ENCODE data around the gene RHBDD1.

RHBDD1 gene

DNA sequence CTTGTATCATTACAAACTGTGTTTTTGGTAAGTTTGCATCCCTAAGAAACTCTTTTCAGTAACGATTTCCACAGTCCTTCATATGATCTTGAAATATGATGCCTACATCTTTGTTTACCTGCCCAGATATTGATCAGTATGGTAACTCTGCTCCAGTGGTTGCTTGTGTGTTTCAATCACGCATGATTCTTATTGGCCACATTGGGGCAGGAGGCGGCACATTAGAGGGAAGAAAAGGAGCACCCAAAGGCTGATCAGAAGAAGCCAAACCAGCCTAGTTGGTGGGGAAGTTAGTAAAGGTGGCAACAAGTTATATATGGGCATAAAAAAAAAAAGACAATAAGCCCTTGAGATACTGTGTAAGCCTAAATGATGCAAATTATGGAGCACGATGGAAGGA is 158.9 kb downstream of the RHBDD1 start:
- DNase-seq, result no peak

- DNase-seq, result peak; percentile 73
These were observed 159.8 kb downstream of the RHBDD1 start for GRCh38 chr2:226995625-226996041.

- DNase-seq, result no peak
These were observed 163.8 kb downstream of the RHBDD1 start for GRCh38 chr2:226999661-227000060.

- no peak for DNase-seq
These were observed 164.3 kb downstream of the RHBDD1 start for GRCh38 chr2:227000123-227000522.

DNA sequence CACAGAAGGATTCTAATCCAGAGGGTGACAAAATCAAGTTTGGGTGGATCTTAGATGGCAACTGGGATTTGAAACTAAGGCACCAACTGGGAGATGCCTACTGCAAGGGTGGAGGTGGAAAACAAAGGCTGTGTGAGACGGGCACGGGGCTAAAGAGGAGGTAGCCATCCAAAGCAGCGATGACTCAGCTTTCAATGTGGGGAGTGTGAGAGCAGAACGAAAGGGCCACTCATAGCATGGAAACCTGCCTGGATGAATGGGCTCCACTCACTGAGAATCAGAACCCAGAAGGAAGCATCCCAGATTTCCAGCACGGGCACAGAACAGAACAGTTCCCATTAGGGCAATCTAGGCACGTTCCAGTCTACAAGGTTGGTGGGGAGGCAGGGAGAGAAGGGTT is 168.6 kb downstream of the RHBDD1 start:
- DNase-seq, result no peak

DNA sequence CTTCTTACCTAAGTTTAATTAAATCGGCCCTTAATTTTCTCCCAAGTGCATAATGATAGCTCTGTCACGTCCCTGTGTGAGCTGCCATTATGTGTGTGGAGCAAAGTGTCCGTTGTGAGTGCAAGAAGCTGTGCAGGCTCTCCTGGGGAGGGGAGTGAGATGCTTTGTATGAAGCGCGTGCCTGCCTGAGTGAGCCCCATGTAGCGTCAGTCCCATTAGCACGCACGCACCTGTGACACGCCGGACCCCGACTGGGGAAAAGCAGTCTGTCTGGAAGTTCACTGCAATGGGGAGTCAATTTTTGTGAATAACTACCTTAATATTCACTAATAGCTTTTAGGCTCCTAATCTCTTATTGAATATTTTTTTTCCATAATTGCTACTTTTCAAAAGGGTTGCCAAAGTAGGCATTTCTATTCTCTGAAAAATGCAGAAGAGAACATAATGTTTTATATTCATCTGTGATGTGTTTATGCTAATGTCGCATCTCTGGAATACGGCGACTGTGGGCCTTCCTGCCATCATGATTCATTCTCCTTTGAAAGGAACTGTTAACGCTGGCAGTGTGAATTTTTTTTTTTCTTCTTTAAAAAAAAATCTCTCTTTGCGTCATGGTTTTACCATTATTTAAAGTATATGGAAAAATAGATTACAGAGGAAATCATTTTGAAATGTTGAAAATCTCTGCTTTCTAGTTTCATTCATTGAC is 170.5 kb downstream of the RHBDD1 start:
- DNase-seq, result no peak

GRCh38 chr2:227007148-227007547 is 171.3 kb downstream of the RHBDD1 start:
- no peak for DNase-seq

DNA sequence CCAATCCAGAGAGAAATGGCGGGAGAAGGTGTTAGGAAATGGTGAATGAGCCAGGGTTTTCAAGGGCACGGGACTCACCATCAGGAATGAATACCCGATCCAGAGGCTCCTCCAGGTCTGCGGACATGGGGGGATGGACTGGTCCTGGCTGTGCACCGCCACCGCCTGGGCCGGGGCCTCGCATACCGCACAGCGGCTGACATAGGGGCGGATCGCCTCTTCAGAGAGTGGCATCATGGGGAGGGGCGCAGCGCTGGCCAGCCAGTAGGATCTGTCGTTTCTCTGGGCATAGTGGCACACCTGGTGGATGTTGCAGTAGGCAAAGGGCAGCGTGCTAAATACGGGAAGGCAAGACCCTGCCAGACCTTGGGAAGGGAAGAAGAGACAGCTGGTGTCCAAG is 172.1 kb downstream of the RHBDD1 start:
- no peak for DNase-seq

DNA sequence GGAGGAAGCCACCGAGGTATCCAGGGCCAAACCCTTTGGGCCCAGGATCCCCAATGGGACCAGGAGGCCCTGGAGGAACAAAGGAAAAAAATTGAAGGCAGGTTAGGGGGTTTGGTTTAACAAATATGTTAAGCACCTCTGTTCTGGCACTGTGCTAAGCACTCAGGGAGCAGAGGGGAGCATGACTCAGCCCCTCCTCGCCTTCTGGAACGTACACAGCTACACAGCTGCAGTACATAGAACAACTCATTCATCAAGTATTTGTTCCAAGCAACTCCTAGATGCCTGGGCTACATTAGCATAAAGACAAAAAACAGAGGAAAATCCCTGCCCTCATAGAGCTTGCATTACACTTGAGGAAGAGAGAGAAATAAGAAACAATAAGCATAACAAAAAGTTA is 174.6 kb downstream of the RHBDD1 start:
- no peak for DNase-seq

- DNase-seq, result no peak
These were observed 177.5 kb downstream of the RHBDD1 start for GRCh38 chr2:227013330-227013729.

DNA sequence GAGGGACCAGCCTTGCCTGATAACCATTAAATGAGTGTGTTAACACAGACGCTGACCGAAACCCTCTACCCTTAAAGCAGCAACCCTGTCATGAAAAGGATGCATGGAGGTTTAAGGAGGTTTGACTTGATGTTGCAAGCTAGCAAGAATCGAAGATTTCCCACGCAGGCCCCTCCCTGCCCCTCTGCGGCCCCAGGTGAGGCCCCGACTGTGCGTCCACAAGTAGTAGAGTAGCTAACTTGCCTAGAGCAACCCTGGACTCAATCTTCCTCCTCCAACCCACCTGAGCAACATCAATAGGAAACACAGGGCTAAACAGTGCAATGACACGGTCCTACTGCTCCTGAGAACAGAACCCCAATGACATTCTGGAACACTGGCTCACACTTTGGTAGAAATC is 178.0 kb downstream of the RHBDD1 start:
- no peak for DNase-seq

GRCh38 chr2:227016894-227017293 is 181.0 kb downstream of the RHBDD1 start:
- no peak for DNase-seq

- no peak for DNase-seq
These were observed 184.6 kb downstream of the RHBDD1 start for GRCh38 chr2:227020416-227020815.

DNA sequence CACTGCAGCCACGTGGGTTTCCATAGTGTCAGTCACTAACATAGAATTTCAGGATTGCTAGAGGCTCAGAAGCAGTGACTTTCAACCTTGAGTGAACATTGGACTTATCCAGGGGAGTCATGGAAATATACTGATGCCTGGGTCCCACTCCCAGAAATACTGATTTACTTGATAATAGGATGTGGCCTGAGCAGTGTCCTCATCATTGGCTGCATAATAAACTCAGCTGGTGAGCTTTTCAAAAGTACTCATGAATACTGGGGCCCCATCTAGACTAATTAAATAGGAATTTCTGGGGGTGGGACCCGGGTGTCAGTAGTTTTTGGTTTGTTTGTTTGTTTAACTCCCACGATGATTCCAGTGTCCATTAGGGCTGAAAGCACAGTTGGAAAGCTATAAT is 186.8 kb downstream of the RHBDD1 start:
- DNase-seq, result no peak

GRCh38 chr2:227025510-227025909 is 189.7 kb downstream of the RHBDD1 start:
- DNase-seq, result no peak

DNA sequence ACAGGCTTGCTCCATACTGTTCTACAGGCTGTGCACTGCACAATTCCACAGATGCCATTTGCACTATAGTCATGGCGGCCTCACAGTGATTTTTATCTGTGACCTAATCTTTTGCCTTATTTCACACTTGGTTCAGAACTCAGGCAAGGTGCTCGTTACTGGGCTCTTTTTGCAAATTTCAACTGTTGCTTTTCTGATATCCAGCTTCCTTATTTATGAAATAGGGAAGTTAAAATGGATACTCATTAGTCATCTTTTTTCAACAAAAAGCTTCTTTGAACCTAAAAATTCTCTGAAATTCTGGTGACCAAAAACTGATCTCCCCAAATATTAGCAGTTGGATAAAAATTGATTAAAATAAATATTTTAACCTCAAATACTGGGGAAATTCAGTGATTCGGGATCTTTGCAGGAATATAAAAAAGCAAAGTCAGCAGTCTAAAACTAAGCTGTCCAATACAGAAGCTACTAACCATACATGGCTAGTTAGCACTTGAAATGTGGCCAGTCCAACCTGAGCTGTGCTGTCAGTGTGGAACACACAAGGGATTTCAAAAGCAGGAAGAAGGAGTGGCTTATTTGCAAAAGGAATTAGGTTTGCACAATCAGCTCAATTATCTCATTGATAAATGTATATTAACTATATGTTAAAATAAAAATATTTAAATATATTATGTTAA is 193.7 kb downstream of the RHBDD1 start:
- DNase-seq, result no peak

GRCh38 chr2:227030789-227031188 is 194.9 kb downstream of the RHBDD1 start:
- DNase-seq, result no peak

- DNase-seq, result no peak
These were observed 195.5 kb downstream of the RHBDD1 start for GRCh38 chr2:227031379-227031778.

GRCh38 chr2:227033471-227034148 is 197.8 kb downstream of the RHBDD1 start:
- DNase-seq, result peak; percentile 50

DNA sequence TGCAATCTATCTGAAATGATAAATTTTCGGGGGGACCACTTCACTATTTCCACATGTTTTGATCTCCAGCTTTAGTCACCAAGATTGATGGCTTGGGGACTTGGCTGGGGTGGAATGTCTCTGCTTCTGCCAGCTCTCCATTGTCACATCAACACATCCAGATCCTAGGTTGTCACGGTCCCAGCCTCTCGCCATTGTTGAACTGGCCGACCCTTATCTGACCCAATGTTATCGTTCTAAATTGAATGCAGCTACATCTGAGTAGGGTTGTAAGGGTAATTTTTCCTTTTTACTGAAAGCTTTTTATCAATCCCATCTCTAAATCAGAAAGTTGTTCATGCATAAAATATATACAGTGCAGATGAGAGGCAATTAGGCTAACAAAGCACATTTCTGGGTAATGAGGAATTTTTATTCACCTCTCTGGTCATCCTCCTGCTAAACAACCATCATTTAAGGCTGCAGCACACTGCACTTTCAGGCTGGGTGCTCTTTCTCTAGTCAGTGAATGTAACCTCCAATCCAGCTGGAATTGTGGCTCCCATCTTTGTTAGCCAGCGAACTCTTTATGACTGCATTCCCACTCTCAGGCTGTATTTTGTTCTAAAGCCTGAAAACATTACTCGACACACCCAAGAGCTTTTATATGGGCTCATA is 200.0 kb downstream of the RHBDD1 start:
- DNase-seq, result no peak

- no peak for DNase-seq
These were observed 200.7 kb downstream of the RHBDD1 start for GRCh38 chr2:227036527-227036926.

DNA sequence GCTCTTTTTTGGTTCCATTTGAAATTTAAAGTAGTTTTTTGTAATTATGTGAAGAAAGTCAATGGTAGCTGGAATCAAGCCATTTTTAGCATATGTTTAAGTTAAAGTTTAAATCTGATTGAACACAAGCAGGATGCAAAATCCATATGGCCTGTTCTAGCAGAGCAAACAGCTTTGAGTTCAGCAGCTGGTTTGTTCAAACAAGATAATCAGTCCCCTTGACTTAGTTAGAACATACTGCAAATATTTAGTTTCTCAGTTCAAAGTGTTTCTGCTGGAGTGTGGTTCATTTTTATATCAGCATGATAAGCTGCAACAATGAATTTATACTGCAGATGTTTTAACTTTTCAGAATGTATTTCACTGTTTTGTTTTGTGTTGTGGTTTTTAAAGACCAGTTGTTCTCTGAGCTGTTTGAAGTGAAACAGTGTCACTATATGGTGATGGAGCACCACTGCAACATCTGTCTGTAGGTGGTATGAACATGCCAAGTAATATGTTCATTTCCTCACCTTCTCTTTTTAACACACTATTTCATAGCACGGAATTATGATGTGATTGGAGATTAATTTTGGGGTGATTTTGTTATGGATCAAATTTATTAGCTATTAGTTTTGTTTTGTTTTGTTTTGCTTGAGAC is 202.8 kb downstream of the RHBDD1 start:
- DNase-seq, result no peak

GRCh38 chr2:227043981-227044380 is 208.1 kb downstream of the RHBDD1 start:
- DNase-seq, result no peak
